ENCODE data around the gene APCDD1L. TPM values are rescaled to one million over a fixed set of nuclear protein-coding genes. Genes with fewer than 3 reads are reported as not detected.

Gene APCDD1L
- total RNA-seq, 1 donor from 2014 or later = 0.54 TPM

- intact Hi-C loops (cut with DNase I) = no loop called here
- ATAC-seq (ENCODE audit: poor library complexity) (no peak), DNase-seq (no peak)
Observed at GRCh38 chr20:58473453-58474425, 41.5 kb downstream of the APCDD1L start.

- ATAC-seq (ENCODE audit: poor library complexity) (no peak), DNase-seq (no peak)
- intact Hi-C loops (cut with DNase I) = no loop called here
Observed at GRCh38 chr20:58472273-58473018, 42.8 kb downstream of the APCDD1L start.

- ATAC-seq (ENCODE audit: poor library complexity) = peak; percentile 94
- DNase-seq = peak; percentile 81
- intact Hi-C loops (cut with DNase I) = no loop called here
Observed at GRCh38 chr20:58471193-58472164, 43.7 kb downstream of the APCDD1L start.

- peak; percentile 5 for ATAC-seq (ENCODE audit: poor library complexity)
- DNase-seq = no peak
- intact Hi-C loops (cut with DNase I) = no loop called here
Observed at GRCh38 chr20:58470336-58471192, 44.6 kb downstream of the APCDD1L start.

- DNase-seq (no peak), ATAC-seq (ENCODE audit: poor library complexity) (no peak)
- intact Hi-C loops (cut with DNase I) = no loop called here
Observed at GRCh38 chr20:58469616-58470015, 45.6 kb downstream of the APCDD1L start.

- no peak for DNase-seq
- no peak for ATAC-seq (ENCODE audit: poor library complexity)
- intact Hi-C loops (cut with DNase I) = no loop called here
Observed at GRCh38 chr20:58467572-58468527, 47.3 kb downstream of the APCDD1L start.

- intact Hi-C loops (cut with DNase I) = no loop called here
- ATAC-seq (ENCODE audit: poor library complexity) (no peak), DNase-seq (no peak)
Observed at GRCh38 chr20:58466729-58467571, 48.2 kb downstream of the APCDD1L start.

GRCh38 chr20:58466095-58466708 lies 49.0 kb downstream of the APCDD1L start:
- ATAC-seq (ENCODE audit: poor library complexity) (no peak), DNase-seq (no peak)
- intact Hi-C loops (cut with DNase I) = no loop called here

GRCh38 chr20:58464838-58465237 lies 50.4 kb downstream of the APCDD1L start:
- DNase-seq = no peak
- intact Hi-C loops (cut with DNase I) = no loop called here
- no peak for ATAC-seq (ENCODE audit: poor library complexity)

- DNase-seq (no peak), ATAC-seq (ENCODE audit: poor library complexity) (no peak)
- intact Hi-C loops (cut with DNase I) = no loop called here
Observed at GRCh38 chr20:58463256-58463655, 51.9 kb downstream of the APCDD1L start.

- DNase-seq = no peak
- no peak for ATAC-seq (ENCODE audit: poor library complexity)
- intact Hi-C loops (cut with DNase I) = no loop called here
Observed at GRCh38 chr20:58461899-58462298, 53.3 kb downstream of the APCDD1L start.

GRCh38 chr20:58461104-58461503 lies 54.1 kb downstream of the APCDD1L start:
- intact Hi-C loops (cut with DNase I) = no loop called here
- no peak for DNase-seq
- no peak for ATAC-seq (ENCODE audit: poor library complexity)

GRCh38 chr20:58459058-58459750 lies 56.0 kb downstream of the APCDD1L start:
- DNase-seq = no peak
- ATAC-seq (ENCODE audit: poor library complexity) = no peak
- intact Hi-C loops (cut with DNase I) = no loop called here

- DNase-seq (no peak), ATAC-seq (ENCODE audit: poor library complexity) (no peak)
- intact Hi-C loops (cut with DNase I) = no loop called here
Observed at GRCh38 chr20:58458342-58459057, 56.7 kb downstream of the APCDD1L start.

Data from Right ventricle myocardium superior (tissue), 1 donor.